MM.1S (cell line): ENCODE measurements around the gene ZFPM1.

Experiments used
- DNase-seq: peaks from one replicate; pipeline ENCODE4 v3.0.0-alpha.2; 2015
- H2AFZ ChIP-seq: fragments of 300-600 bp; sonication (generic); 2 replicates; pipeline ENCODE4 v1.6.0; 2016; ENCODE audit warnings: antibody characterized with exemption, low read length
- H3F3A ChIP-seq: fragments of 300-600 bp; sonication (generic); 2 replicates; pipeline ENCODE4 v1.6.1; 2016; ENCODE audit warnings: mild to moderate bottlenecking, antibody characterized with exemption, low read length, moderate library complexity, mixed read lengths; ENCODE audit not compliant: insufficient read depth
- H3K27ac ChIP-seq: fragments of 300-600 bp; sonication (generic); 2 replicates; pipeline ENCODE4 v1.5.1; 2016; ENCODE audit warnings: mild to moderate bottlenecking, low read length
- H3K27me3 ChIP-seq: fragments of 300-600 bp; sonication (generic); replicated peaks from 2 replicates; pipeline ENCODE4 v1.6.0; 2016; ENCODE audit warnings: low read length; ENCODE audit not compliant: insufficient read depth
- H3K36me3 ChIP-seq: fragments of 300-600 bp; sonication (generic); replicated peaks from 2 replicates; pipeline ENCODE4 v1.6.1; 2016; ENCODE audit warnings: mild to moderate bottlenecking, low read length, mixed read lengths; ENCODE audit not compliant: insufficient read depth
- H3K4me1 ChIP-seq: fragments of 300-600 bp; sonication (generic); 2 replicates; pipeline ENCODE4 v1.6.1; 2016; ENCODE audit warnings: low read length, mixed read lengths
- H3K4me2 ChIP-seq: fragments of 300-600 bp; sonication (generic); 2 replicates; pipeline ENCODE4 v1.6.0; 2016; ENCODE audit warnings: low read depth, low read length
- H3K4me3 ChIP-seq: fragments of 300-600 bp; sonication (generic); 2 replicates; pipeline ENCODE4 v1.5.1; 2016; ENCODE audit warnings: low read length, mixed read lengths
- H3K79me2 ChIP-seq: fragments of 300-600 bp; sonication (generic); 2 replicates; pipeline ENCODE4 v1.6.1; 2016; ENCODE audit warnings: mixed run types, low read length, mixed read lengths
- H3K9ac ChIP-seq: fragments of 300-600 bp; sonication (generic); 2 replicates; pipeline ENCODE4 v1.6.1; 2016; ENCODE audit warnings: low read length, mixed read lengths
- H3K9me2 ChIP-seq: fragments of 300-600 bp; sonication (generic); replicated peaks from 2 replicates; pipeline ENCODE4 v1.6.1; 2016; ENCODE audit warnings: mild to moderate bottlenecking, low read length, mixed read lengths; ENCODE audit not compliant: insufficient read depth
- H3K9me3 ChIP-seq: fragments of 300-600 bp; sonication (generic); replicated peaks from 2 replicates; pipeline ENCODE4 v1.6.1; 2016; ENCODE audit warnings: mild to moderate bottlenecking, low read length, mixed read lengths; ENCODE audit not compliant: insufficient read depth
- H4K20me1 ChIP-seq: fragments of 300-600 bp; sonication (generic); 2 replicates; pipeline ENCODE4 v1.6.1; 2016; ENCODE audit warnings: mild to moderate bottlenecking, low read length, moderate library complexity, mixed read lengths; ENCODE audit not compliant: insufficient read depth
- EZH2 ChIP-seq: fragments of 300-600 bp; sonication (generic); optimal IDR thresholded peaks from 2 replicates; pipeline ENCODE3; 2017; ENCODE audit warnings: low read depth, mild to moderate bottlenecking, antibody characterized with exemption, low read length, mixed read lengths
- EZH2phosphoT487 ChIP-seq: fragments of 300-600 bp; sonication (generic); IDR thresholded peaks from 2 replicates; pipeline ENCODE4 v1.6.1; 2018; ENCODE audit warnings: antibody characterized with exemption, low read length
- TF ChIP-seq, protein P1 (sequence below): fragments of 300-600 bp; sonication (generic); IDR thresholded peaks from 2 replicates; pipeline ENCODE4 v1.5.1; 2016; ENCODE audit warnings: antibody characterized with exemption, low read length, mixed read lengths

ZFPM1 gene

DNA sequence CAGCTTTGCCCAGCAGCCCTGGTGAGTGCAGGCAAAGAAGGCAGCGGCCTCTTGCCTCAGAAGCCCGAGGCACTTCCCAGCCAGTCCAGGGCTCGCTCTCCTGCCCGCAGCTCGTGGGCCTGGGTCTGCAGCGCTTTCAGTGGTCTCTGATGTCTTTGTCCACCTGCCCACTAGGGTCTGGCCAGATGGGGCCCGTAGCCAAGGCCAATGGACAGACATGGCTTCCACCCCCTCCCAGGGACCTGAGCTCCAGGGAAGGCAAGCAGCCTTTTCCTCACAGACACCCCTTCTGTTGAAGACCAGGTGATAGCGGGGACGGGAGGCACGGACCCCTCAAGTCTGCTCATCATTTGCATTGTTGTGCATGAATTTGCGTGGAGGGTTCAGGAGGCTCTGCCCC lies 83.4 kb downstream of the ZFPM1 start:
- Histone ChIP-seq H3K4me1 (no peaks in the 10 kb centered on the region), H3K27me3 (peaks cover 7% of the 10 kb centered on the region; the same call in 1 of the 2 replicates), H3K79me2 (no peaks in the 10 kb centered on the region), H4K20me1 (no peaks in the 10 kb centered on the region), H3K9ac (no peak overlapping the region), H3F3A (no peaks in the 10 kb centered on the region), H3K9me2 (no peaks in the 10 kb centered on the region), H3K27ac (no peak overlapping the region), H3K36me3 (no peaks in the 10 kb centered on the region), H2AFZ (no peak overlapping the region), H3K4me3 (no peak overlapping the region), H3K9me3 (no peaks in the 10 kb centered on the region), H3K4me2 (no peak overlapping the region)
- no peak for DNase-seq
- TF ChIP-seq, protein P1, sequence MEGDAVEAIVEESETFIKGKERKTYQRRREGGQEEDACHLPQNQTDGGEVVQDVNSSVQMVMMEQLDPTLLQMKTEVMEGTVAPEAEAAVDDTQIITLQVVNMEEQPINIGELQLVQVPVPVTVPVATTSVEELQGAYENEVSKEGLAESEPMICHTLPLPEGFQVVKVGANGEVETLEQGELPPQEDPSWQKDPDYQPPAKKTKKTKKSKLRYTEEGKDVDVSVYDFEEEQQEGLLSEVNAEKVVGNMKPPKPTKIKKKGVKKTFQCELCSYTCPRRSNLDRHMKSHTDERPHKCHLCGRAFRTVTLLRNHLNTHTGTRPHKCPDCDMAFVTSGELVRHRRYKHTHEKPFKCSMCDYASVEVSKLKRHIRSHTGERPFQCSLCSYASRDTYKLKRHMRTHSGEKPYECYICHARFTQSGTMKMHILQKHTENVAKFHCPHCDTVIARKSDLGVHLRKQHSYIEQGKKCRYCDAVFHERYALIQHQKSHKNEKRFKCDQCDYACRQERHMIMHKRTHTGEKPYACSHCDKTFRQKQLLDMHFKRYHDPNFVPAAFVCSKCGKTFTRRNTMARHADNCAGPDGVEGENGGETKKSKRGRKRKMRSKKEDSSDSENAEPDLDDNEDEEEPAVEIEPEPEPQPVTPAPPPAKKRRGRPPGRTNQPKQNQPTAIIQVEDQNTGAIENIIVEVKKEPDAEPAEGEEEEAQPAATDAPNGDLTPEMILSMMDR, result no peak
- TF ChIP-seq EZH2phosphoT487 (no peak), EZH2 (no peak)

DNA sequence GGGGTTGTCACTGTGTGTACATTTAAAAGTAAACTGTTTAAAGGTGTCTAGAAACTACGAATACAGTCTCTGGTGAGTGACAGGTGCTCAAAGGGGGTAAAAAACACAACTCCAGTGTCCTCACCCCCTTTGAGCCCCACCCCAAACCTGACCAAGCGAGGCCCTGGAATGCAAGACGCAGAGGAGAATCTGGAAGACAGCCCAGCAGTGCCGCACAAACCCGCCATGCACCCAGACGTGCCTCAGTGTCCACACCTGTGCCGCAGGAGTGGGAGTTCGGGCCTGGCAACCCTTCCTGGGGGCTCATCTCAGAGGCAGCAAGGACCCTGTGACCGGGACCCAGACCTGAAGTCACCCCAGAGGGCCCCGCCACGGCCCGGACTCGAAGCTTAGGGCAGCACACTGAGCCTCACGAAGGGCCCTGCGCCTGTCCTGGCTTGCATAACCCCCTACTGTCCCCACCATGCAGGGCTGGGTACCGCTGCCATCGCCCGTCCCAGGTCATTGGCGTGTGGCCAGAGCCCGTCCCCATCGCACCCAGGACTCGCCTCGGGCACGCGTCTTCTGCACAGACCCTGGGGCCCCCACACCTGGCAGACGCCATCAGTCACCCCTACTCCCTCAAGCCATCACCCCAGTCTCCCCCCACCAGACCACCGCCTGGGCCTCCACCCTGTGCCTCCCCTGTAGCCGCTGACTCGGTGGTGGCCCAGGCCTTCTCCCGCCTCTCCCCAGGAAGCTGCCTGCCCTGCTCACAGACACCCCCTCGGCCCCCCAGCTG lies 84.1 kb downstream of the ZFPM1 start:
- no peak overlapping the region for H2AFZ ChIP-seq
- H3K27ac ChIP-seq, result no peak overlapping the region
- TF ChIP-seq EZH2 (no peak), EZH2phosphoT487 (no peak)
- TF ChIP-seq, protein P1, result no peak
- DNase-seq, result no peak
- no peaks in the 10 kb centered on the region for H3K4me1 ChIP-seq
- H3K79me2 ChIP-seq, result no peaks in the 10 kb centered on the region
- H3K9me3 ChIP-seq, result no peaks in the 10 kb centered on the region
- peaks cover 9% of the 10 kb centered on the region for H3K27me3 ChIP-seq
- no peaks in the 10 kb centered on the region for H3K36me3 ChIP-seq
- no peak overlapping the region for H3K9ac ChIP-seq
- H3K9me2 ChIP-seq, result no peaks in the 10 kb centered on the region
- no peaks in the 10 kb centered on the region for H4K20me1 ChIP-seq
- no peaks in the 10 kb centered on the region for H3F3A ChIP-seq
- no peak overlapping the region for H3K4me2 ChIP-seq
- H3K4me3 ChIP-seq, result no peak overlapping the region

DNA sequence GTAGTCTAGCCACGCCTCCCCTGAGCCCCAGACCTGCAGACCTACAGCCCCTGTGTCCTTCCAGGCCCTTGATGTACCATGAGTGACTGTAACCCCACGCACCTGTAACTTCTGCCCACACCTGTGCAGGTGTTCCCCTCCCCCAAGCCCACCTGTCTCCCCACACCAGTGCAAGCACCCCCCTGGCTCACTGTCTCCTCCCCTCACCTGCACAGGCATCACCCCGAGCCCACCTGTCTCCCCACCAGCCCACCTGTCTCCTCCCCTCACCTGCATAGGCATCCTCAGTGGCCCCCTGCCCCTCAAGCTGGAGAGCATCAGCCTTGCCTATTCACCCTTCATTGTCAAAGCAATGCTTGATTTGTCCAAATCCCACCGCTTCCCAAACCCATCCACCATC lies 84.8 kb downstream of the ZFPM1 start:
- Histone ChIP-seq H3K79me2 (no peaks in the 10 kb centered on the region), H3F3A (no peaks in the 10 kb centered on the region), H3K9me2 (no peaks in the 10 kb centered on the region), H3K9me3 (no peaks in the 10 kb centered on the region), H3K27me3 (peaks cover 12% of the 10 kb centered on the region), H3K4me1 (no peaks in the 10 kb centered on the region), H3K27ac (no peak overlapping the region), H3K9ac (no peak overlapping the region), H3K4me2 (no peak overlapping the region), H2AFZ (no peak overlapping the region), H3K36me3 (no peaks in the 10 kb centered on the region), H3K4me3 (no peak overlapping the region), H4K20me1 (no peaks in the 10 kb centered on the region)
- TF ChIP-seq, protein P1, result no peak
- TF ChIP-seq EZH2phosphoT487 (no peak), EZH2 (no peak)
- no peak for DNase-seq
